Right lobe of liver (tissue), 6 donors: Measurements from ENCODE around the gene KDM4C. TPM values are rescaled to one million over a fixed set of nuclear protein-coding genes. Genes with fewer than 3 reads are reported as not detected.

Experiments used
- ATAC-seq, 4 donors: fragments of 200-7000 bp; cut with Tn5 transposase; one replicate each; pipeline ENCODE4 v1.9.1; 2020; ENCODE audit warnings: mild to moderate bottlenecking in 4 of 4, moderate library complexity in 4 of 4
- DNase-seq, 3 donors: peaks; one replicate each; pipeline ENCODE4 v3.0.0-alpha.2; 2020
- H3K27ac ChIP-seq, 3 donors: fragments of 200-600 bp; one replicate each; pipeline ENCODE4 v1.8.0; 2022
- H3K27me3 ChIP-seq, 2 donors: fragments of 200-600 bp; one replicate each; pipeline ENCODE4 v1.8.0; 2022
- H3K36me3 ChIP-seq, 4 donors: fragments of 200-600 bp; sonication (generic) in 1 of 4; one replicate each; pipeline versions ENCODE4 v1.5.1 to v1.8.0; 2017 to 2022; ENCODE audit warnings: control low read depth in 1 of 4
- H3K4me1 ChIP-seq, 4 donors: fragments of 200-600 bp; sonication (generic) in 1 of 4; one replicate each; pipeline versions ENCODE4 v1.5.1 to v1.8.0; 2017 to 2022; ENCODE audit warnings: control low read depth in 1 of 4
- H3K4me3 ChIP-seq, 3 donors: fragments of 200-600 bp; one replicate each; pipeline ENCODE4 v1.8.0; 2022
- H3K9me3 ChIP-seq, 4 donors: fragments of 200-600 bp; sonication (generic) in 1 of 4; one replicate each; pipeline versions ENCODE4 v1.5.1 to v1.8.0; 2017 to 2022; ENCODE audit warnings: control low read depth in 1 of 4
- CTCF ChIP-seq, 4 donors: fragments of 200-600 bp in 3 of 4; fragments of 450-650 bp in 1 of 4; IDR thresholded peaks; one replicate each; pipeline versions ENCODE4 v1.5.1 to v1.8.0; 2016 to 2022; ENCODE audit warnings: antibody characterized with exemption in 4 of 4, mild to moderate bottlenecking in 2 of 4
- POLR2A ChIP-seq: fragments of 450-650 bp; IDR thresholded peaks from one replicate; pipeline ENCODE4 v1.6.1; 2017; ENCODE audit warnings: antibody characterized with exemption, mild to moderate bottlenecking
- WGBS: methylation state at CpG from one replicate; pipeline ENCODE4 v1.1.6; 2018; ENCODE audit warnings: low coverage, low lambda C conversion rate; ENCODE audit not compliant: insufficient coverage; ENCODE audit errors: missing lambda C conversion rate; 5-methylcytosine and 5-hydroxymethylcytosine counted together
- intact Hi-C, 2 donors: fragments of 100-400 bp; cut with DNase I; formaldehyde crosslinking; loops; one replicate each; pipeline versions ENCODE4 v1.11.2 to v1.14.1; 2022
- total RNA-seq, 6 experiments: library from RNA; depleted of rRNA in 2 of 6; stranded (reverse); fragments of >200 nt in 2 of 6; fragmentation: NEBNext Ultra II Directional in 3 of 6; extraction: Animal tissue kit (Norgen Biotek cat#: 25700) in 3 of 6; gene quantifications; one replicate each; pipeline versions ENCODE4 v1.1.0 to v1.2.4, GENCODE V29; 2016 to 2023
- donor health status: DM: no; HTN: yes; CAD: no.
- donor health status: DM: no; HTN: no; CAD: no.
- donor health status: DM: no; HTN: no; CAD: no.
- donor health status: DM: no; HTN: yes; CAD: no.
- donor health status: DM: no; HTN: yes; CAD: no.

KDM4C gene
- total RNA-seq, 6 experiments from 2014 or later, result 14.1 to 20.9 (median 15.3) TPM

GRCh38 chr9:6827439-6828145 lies 69.8 kb downstream of the KDM4C start:
- DNase-seq, result no peak
- H3K9me3 ChIP-seq, result no peaks in the 10 kb centered on the region

DNA sequence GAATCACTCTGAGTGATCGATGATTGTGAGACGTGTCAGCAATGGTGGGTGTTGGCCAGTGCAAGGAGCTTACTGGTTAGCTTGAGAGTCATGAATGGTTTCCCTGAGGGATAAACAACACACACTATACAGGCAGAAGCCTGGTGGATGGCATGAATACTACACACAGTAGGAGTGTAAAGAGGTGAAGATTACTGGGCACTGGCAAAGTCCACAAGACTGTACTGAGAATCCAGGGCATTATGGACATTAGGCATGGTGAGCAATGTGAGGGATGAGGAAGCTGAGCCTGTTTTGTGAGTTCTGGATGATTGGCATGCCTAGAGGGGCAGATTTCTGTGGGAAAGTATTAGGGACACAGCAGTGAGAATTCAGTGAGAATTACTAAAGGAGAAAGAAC lies 71.3 kb downstream of the KDM4C start:
- DNase-seq, result no peak
- Histone ChIP-seq H3K27me3 (no peaks in the 10 kb centered on the region), H3K27ac (no peak overlapping the region), H3K4me1 (no peaks in the 10 kb centered on the region), H3K9me3 (no peaks in the 10 kb centered on the region), H3K4me3 (no peak overlapping the region), H3K36me3 (no peaks in the 10 kb centered on the region)
- 100% methylated on average over 2 of the region's 2 CpGs for WGBS
- intact Hi-C loops, result no loop called here
- TF ChIP-seq POLR2A (no peak), CTCF (IDR thresholded peaks at IDR 0.05) (no peak)
- ATAC-seq, result no peak

More at GRCh38 chr9:6827439-6828145, 69.8 kb downstream of the KDM4C start:
- Histone ChIP-seq H3K27me3 (no peaks in the 10 kb centered on the region), H3K27ac (no peak overlapping the region), H3K4me3 (no peak overlapping the region), H3K4me1 (no peaks in the 10 kb centered on the region), H3K36me3 (peaks cover 0 to 4% (median 0%) of the 10 kb centered on the region in 4 donors)
- ATAC-seq, result peak; percentile 45 to 50 (median 46)
- 45% methylated on average over 4 of the region's 4 CpGs for WGBS
- TF ChIP-seq POLR2A (no peak), CTCF (IDR thresholded peaks at IDR 0.05) (peak; percentile 46 to 57 (median 51))
- intact Hi-C loops, result no loop called here

DNA sequence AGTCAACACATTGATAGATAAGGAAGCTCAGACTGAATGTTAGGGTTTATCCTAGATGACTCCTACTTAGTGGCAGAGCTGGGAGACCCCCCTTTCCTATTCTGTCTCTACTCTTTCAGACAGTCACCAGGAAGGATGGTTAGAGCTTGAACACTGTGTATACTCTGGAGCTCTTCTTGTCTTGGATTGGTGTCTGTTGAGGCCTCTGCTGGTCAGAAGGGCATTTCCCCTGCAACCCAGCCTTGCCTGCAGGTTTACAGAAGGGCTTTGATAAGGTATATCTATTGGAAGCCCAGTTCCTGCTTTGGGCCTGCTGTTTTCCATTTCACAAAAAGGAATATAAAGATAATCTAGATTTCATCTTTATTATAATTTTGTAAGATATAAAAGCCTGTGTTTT lies 71.8 kb downstream of the KDM4C start:
- DNase-seq, result no peak
- Histone ChIP-seq H3K27me3 (no peaks in the 10 kb centered on the region), H3K4me3 (no peak overlapping the region), H3K4me1 (no peaks in the 10 kb centered on the region), H3K36me3 (no peaks in the 10 kb centered on the region), H3K9me3 (no peaks in the 10 kb centered on the region), H3K27ac (no peak overlapping the region)
- no peak for TF ChIP-seq POLR2A
- no peak for TF ChIP-seq CTCF (IDR thresholded peaks at IDR 0.05)
- intact Hi-C loops, result no loop called here
- no peak for ATAC-seq

GRCh38 chr9:6833518-6834192 lies 75.9 kb downstream of the KDM4C start:
- ATAC-seq (no peak), DNase-seq (no peak)
- no peak overlapping the region for H3K27ac ChIP-seq
- no peak for TF ChIP-seq CTCF (IDR thresholded peaks at IDR 0.05)
- no peak for TF ChIP-seq POLR2A
- 78% methylated on average over 7 of the region's 12 CpGs for WGBS
- H3K27me3 ChIP-seq, result no peaks in the 10 kb centered on the region
- intact Hi-C loops, result no loop called here
- H3K4me1 ChIP-seq, result no peaks in the 10 kb centered on the region
- peaks cover 0 to 3% (median 0%) of the 10 kb centered on the region in 4 donors for H3K36me3 ChIP-seq
- no peak overlapping the region for H3K4me3 ChIP-seq
- H3K9me3 ChIP-seq, result no peaks in the 10 kb centered on the region
